ENCODE results near the gene PRX.

GRCh38 chr19:40371802-40372122 lies 41.4 kb downstream of the PRX start:
- TF ChIP-seq CTCF (IDR thresholded peaks at IDR 0.05; ENCODE audit: borderline replicate concordance, extremely low read depth, low read length, poor library complexity, severe bottlenecking) (no peak), EZH2 (IDR thresholded peaks at IDR 0.05; ENCODE audit: borderline replicate concordance, low read depth, low read length, severe bottlenecking) (no peak)
